K562 treated with DMSO at 1 percent for 24 hours (cell line): ENCODE measurements around the gene OR6V1. TPM values are rescaled to one million over a fixed set of nuclear protein-coding genes. Genes with fewer than 3 reads are reported as not detected.

Experiments
- total RNA-seq: library from RNA; unstranded; fragments of 300-600 nt; gene quantifications from 2 replicates; pipeline ENCODE4 v1.2.3, GENCODE V29; 2022; ENCODE audit warnings: low read depth; ENCODE audit not compliant: insufficient read depth

The OR6V1 gene, protein sequence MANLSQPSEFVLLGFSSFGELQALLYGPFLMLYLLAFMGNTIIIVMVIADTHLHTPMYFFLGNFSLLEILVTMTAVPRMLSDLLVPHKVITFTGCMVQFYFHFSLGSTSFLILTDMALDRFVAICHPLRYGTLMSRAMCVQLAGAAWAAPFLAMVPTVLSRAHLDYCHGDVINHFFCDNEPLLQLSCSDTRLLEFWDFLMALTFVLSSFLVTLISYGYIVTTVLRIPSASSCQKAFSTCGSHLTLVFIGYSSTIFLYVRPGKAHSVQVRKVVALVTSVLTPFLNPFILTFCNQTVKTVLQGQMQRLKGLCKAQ
- total RNA-seq = not detected in 2 replicates

GRCh38 chr7:143052041-143052440 lies at the start of gene OR6V1:
OR6V1 (plus strand) TSS chr7:143052341; CDS start chr7:143052341, 0 bp downstream.

GRCh38 chr7:143027032-143027431 lies 25.1 kb upstream of the OR6V1 start, which contains the start of gene OR9A2:
OR9A2 (minus strand) TSS chr7:143027132; CDS start chr7:143027132, 0 bp downstream.

Other genes with a start within 250 kb of the OR6V1 start
- 5.9 and 7.1 TPM in 2 replicates for gene EPHB6, start 197.3 kb upstream of the OR6V1 start, total RNA-seq
- gene TRPV6, start 166.6 kb upstream of the OR6V1 start, total RNA-seq = 1.1 and 1.7 TPM in 2 replicates
- not detected in 2 replicates for gene TRPV5, start 118.6 kb upstream of the OR6V1 start, total RNA-seq
- gene LLCFC1, start 112.9 kb upstream of the OR6V1 start, total RNA-seq = not detected in 2 replicates
- gene KEL, start 90.0 kb upstream of the OR6V1 start, total RNA-seq = 26.1 and 30.0 TPM in 2 replicates
- gene OR9A2, start 25.2 kb upstream of the OR6V1 start, total RNA-seq = not detected in 2 replicates
- gene PIP, start 79.7 kb downstream of the OR6V1 start, total RNA-seq = not detected in 2 replicates
- gene TAS2R39, start 131.1 kb downstream of the OR6V1 start, total RNA-seq = not detected in 2 replicates
- not detected in 2 replicates for gene TAS2R40, start 169.7 kb downstream of the OR6V1 start, total RNA-seq
- 213 and 217 TPM in 2 replicates for gene GSTK1, start 211.1 kb downstream of the OR6V1 start, total RNA-seq
- 1.5 and 1.7 TPM in 2 replicates for gene TMEM139, start 232.6 kb downstream of the OR6V1 start, total RNA-seq
- 31.7 and 32.5 TPM in 2 replicates for gene CASP2, start 236.0 kb downstream of the OR6V1 start, total RNA-seq